OCI-M1 (cell line): ENCODE data around the gene ABCA10.
"Not testable (repeated sequence)": the region's sequence is repeated elsewhere in the genome, so short reads cannot be mapped to it uniquely, and the experiment has no call there.

Experiments used
- DNase-seq: peaks from one replicate; lab custom pipeline; 2025; lab: John Stamatoyannopoulos, UW

Gene ABCA10, protein sequence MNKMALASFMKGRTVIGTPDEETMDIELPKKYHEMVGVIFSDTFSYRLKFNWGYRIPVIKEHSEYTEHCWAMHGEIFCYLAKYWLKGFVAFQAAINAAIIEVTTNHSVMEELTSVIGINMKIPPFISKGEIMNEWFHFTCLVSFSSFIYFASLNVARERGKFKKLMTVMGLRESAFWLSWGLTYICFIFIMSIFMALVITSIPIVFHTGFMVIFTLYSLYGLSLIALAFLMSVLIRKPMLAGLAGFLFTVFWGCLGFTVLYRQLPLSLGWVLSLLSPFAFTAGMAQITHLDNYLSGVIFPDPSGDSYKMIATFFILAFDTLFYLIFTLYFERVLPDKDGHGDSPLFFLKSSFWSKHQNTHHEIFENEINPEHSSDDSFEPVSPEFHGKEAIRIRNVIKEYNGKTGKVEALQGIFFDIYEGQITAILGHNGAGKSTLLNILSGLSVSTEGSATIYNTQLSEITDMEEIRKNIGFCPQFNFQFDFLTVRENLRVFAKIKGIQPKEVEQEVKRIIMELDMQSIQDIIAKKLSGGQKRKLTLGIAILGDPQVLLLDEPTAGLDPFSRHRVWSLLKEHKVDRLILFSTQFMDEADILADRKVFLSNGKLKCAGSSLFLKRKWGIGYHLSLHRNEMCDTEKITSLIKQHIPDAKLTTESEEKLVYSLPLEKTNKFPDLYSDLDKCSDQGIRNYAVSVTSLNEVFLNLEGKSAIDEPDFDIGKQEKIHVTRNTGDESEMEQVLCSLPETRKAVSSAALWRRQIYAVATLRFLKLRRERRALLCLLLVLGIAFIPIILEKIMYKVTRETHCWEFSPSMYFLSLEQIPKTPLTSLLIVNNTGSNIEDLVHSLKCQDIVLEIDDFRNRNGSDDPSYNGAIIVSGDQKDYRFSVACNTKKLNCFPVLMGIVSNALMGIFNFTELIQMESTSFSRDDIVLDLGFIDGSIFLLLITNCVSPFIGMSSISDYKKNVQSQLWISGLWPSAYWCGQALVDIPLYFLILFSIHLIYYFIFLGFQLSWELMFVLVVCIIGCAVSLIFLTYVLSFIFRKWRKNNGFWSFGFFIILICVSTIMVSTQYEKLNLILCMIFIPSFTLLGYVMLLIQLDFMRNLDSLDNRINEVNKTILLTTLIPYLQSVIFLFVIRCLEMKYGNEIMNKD (N-terminal part only)

DNA sequence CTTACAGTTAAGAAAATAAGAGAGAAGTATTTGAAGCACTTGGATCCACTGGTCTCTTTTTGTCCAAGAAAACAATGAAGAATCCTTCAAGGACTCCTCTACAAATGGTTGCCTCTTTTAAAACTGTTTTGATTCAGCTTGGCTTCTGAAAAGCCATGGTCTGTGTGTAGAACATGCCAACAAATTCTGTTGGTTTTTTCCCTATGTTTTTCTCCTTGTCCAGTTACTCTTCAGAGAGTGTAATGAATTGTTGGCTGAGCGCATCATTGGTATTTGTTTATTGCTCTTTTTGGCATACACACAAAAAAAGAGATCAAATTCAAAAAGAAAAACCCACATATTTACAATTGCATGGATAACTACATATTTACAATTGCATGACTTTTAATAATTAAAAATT is at the start of gene ABCA10:
TSS of gene ABCA10 (minus strand) at position 249 of the 400 bp plus-strand sequence. CDS start 3,466 bp downstream, outside the sequence.
- DNase-seq: no peak

DNA sequence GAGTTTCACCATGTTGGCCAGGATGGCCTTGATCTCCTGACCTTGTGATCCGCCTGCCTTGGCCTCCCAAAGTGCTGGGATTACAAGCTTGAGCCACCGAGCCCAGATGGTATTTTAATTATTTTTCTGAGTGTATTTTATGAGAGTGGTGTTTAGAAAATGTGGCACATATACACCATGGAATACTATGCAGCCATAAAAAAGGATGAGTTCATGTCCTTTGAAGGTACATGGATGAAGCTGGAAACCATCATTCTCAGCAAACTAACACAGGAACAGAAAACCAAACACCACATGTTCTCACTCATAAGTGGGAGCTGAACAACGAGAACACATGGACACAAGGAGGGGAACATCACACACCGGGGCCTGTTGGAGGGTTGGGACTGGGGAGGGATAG is 47.7 kb upstream of the ABCA10 start:
- not testable (repeated sequence) for DNase-seq

DNA sequence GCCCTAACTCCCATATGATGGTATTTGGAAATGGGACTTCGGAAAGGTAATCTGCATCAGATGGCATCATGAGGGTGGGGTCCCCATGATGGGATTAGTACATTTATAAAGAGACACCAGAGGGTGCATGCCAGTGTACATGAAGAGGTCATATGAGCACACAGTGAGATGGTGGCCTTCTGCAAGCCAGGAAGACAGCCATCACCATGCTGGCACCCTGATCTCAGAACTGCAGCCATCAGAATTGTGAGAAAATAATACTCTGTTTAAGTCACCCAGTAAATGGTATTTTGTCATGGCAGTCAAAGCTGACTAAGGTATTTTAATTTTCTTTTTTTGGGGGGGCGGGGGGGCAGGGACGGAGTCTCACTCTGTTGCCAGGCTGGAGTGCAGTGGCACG is 47.1 kb upstream of the ABCA10 start:
- DNase-seq: no peak

DNA sequence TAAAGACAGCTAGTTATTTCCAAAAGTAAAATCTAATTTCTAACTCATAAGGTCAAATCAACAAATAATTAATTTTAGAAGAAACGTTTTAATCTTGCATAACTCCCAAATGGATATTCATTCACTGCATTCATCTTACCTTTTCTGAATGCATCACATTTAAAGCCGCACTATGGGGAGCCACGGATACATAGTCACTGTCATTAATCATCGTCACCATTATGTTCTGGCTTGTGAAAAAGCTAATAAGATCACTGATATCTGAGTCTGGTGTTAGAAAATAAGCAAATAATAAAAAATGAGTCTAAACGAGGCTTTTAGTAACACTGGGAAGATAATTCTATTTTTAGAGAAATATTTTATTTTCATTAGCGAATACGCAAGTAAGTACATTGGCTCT is 42.4 kb upstream of the ABCA10 start:
- DNase-seq: no peak

DNA sequence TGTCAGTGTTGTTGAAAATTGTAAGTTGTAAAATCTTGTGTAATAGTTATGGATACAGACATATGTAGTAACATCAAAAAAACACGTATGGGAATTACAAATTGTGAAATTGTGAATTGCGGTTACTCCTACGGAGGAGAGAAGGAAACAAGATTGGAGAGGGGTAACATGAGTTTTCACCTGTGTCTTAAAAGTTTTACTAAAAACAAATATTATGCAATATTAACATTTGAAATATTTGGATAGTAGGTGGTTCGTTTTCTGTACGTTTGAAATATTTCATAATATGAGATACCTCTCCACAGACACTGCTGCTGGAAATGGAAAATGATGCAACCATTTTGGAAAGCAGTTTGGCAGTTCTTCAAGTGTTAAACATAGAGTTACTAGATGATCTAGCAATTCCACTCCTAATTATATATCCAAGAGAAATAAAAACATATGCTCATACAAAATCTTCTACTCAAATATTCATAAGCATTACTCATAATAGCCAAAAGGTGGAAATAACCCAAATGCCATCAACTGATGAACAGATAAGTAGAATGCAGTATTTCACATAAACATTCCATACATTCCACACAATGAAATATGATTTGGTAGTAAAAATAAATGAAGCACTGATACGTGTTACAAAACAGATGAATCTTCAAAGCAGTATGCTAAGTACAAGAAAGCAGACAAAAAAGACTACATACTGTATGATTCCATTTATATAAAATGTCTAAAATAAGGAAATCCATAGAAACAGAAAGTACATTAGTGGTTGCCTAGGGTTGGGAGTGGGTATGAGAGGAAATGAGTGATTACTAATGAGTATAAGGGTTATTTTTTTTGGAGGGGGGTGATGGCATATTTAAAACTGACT is 40.7 kb upstream of the ABCA10 start:
- peak; percentile 35 for DNase-seq

DNA sequence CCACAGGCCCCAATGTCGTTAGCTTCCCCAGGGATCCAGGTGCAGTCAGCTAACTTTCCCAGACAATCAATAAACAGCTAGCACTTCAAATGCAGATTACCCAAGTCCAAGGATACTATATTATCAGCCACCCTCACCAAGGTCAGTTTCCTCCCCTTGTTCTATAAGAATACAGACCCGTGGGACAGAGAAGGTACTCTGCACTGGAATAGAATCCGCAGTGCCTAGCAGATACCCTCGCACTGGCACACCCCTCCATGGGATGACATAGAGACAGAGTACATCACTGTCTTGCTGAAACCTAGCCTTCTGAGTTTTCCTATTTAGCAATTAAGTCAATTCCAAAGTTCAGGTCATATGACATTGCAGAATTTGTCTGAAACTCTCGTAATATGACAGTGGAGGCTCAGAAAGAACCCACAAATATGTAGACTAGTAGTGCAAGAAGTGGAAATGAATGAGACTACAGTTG is 40.0 kb upstream of the ABCA10 start:
- no peak for DNase-seq

DNA sequence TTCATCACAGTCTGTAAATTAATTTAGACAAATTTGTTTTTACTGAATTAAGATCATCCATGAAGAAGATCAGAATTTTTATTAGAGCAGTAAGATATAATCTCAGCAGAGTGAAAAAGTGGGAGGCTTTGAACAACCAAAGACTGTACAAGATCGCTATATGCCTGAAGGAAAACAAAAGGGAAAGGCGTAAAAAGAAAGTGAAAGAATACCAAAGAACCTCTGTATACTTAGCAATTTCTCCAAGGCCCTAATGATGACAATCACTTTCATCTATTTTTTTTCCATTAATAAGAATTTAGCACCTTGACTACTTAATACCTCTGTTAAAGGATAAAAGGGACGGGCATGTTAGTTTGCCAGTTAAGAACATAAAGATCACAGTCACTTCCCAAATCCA is 38.6 kb upstream of the ABCA10 start:
- DNase-seq: peak; percentile 34

DNA sequence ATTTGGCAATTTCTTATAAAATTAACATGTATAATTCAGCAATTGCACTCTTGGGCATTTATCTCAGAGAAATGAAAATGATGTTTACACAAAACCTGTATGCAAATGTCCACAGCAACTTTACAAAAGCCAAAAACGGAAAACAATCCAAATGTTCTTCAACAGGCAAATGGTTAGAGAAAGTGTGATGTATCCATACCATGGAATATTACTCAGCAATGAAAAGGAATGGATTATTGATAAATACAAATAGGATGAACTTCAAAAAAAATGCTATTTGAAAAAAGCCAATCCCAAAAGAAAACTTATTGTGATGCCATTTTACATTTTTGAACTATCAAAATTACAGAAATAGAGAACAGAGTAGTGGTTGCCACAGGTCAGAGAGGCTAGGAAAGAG is 37.2 kb upstream of the ABCA10 start:
- no peak for DNase-seq

DNA sequence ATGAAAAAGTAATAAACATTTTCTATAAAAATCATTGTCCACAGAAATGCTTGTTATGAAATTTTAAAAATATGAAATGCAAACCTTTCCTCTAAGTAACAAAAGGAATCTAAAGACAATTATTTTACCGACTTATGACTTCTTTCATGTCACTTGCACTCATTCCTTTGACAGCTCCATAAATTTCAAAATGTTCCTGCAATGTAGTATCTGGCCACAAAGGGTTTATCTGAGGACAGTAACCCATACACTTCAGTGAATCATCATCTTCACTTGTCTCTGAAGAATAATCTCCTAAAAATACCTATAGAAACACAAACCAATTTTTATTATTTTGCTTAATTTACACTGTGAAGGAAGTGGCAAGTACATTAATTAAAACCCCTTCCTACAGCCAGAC is 25.6 kb upstream of the ABCA10 start:
- DNase-seq: peak; percentile 54

DNA sequence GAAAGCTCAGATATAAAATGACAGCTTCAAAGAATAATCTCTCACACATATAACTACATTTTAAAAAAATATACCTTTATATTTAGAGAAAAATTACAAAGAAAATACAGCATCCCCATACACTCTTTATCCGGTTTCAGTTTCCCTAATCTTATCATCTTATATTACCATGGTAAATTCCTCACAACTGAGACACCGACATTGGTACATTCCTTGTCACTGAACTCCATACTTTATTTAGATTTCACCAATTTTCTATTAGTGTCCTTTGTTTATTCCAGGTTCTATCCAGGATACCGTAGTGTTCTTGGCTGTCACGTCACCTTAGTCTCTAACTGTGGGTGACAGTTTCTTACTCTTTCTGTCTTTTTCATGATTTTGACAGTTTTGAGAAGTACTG is 22.0 kb upstream of the ABCA10 start:
- no peak for DNase-seq

DNA sequence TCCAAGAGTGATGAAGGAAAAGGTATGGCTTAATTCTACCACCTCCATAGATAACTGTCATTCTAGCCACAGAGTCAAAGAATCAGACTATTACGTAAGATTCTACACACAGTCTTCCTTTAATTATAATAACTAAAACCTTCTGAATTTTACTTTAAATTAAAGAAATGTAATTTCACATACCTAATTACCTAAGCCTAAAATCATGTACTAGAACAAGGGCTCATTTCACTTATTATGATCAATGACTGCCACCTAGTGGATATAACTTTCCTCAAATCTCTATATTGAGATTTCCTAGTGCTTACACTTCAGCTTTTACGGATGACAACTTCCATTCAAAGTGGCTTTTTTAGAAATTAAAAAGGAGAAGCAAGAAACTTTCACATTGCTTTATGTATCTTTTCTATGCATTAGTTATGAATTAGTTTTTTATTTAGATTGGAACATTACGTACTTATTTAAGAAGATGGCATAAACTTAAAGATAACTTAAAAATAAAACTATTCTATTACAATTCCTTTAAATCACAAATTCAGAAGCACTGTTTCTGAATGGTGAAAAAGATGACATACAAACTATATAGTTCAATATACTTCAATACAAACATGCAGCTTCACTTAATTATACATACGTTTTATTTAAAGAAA is 18.2 kb upstream of the ABCA10 start:
- DNase-seq: peak; percentile 79

DNA sequence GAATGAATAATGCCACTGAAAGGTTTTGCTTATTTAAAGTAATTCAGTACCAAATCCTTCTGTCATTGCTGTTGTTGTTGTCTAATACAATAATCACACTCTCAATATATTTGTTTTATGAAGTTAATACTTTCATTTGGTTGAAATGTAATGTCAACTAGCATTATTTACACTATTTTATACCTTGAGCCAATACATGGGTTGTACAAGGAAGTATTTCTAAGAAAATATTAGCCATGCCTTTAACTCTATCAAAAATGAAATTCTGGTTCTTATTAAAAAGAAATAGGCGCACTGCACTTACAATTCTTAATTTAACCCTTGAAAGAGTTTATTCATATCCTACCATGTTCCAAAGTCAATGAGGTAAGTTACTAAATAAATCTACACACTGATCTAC is 17.6 kb upstream of the ABCA10 start:
- no peak for DNase-seq

DNA sequence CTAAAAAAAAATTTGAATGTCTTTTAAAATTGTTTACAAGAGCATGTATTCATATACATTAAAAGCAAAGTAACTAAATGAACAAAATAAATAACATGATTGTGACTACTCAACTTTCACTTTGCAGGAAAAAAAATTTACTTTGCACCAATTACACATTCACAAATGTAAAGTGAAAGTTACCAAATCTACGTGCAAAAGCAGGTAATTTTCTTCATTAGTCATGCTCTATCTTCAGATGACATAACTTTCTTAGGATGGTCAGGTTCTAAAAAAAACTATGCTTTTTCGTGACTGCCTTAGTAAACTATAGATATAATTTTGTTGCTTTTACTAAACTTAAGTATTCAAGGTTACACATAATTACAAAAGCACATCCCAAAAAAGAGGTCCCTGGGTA is 17.0 kb upstream of the ABCA10 start:
- peak; percentile 47 for DNase-seq

DNA sequence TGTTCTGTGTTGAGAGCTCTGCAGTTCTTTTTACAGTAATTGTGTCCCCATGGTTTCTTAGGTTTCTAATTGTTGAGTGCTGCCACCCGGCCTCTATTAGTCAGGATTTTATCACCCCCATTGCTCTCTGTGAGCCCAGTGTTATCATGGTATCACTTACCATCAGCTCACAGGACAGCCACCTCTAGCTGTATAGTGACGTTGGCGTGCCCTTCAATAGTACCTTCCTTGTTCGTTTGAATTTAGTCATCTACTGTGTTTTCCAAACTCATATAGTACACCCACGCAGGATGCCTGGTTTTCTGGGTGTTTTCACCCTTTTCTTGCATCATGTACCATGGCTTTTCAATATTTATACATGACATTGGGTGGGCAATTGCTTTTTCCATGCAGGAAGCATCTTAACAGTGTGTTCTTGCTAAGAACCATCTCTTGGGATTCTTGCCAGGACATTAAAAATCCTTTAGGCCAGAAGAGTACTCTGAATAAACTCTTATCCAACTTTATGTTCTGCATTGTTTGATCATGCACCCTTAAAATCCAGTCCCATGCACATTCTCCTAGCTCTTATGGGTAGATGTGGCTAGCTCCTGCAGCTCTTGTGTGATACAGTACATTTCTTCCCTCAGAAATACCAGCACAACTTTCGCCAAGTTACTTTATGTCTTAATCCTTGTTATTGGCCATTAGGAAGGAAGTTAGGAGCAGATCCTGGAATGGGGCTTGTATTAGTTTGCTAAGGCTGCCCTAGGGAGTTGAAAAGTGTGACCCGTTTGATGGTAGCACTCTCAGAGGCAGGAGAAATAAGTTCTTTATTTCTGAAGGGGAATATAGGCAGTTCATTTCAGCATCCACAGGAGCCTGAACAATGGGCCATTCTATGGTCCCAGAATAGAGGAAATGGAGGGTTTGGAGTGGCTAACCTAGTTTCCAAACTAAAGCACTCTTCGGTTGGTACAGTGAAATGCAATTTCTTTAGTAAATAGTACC is 11.3 kb upstream of the ABCA10 start:
- DNase-seq: no peak

DNA sequence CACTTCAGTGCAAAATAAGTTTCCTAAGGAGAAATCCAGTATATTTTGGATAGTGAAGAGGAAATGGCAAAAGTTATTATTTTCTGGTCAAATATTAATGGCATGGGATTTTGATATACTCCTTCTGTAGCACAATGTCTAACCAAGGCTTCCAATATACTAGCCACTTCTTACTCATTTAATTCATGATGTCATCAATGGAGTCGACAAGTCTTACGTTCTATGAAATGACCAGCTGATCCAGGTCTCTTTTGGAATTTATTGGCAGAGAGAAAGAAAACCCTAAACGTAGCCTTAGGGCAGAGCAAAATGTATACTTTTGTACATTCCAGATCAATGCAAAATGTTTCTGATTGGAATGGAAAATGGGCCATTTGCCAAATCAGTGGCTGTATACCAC is 8.3 kb upstream of the ABCA10 start:
- no peak for DNase-seq

DNA sequence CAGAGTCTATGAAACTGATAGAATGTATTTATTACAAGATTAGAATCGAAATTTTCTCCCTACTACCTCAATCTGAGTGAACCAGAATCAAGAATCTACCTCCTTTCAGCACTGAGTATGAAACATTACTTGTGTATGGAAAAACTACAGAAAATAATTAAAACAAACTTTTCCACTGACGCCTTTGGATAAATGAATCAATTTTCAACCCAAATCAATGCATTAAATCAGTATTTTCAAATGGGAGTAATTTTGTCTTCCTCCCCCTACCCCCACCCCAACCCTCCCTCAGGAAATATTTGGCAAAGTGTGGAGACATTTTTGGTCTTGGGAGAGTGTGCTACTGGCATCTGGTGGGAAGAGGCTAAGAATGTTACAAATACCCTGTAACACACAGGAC is 7.8 kb upstream of the ABCA10 start:
- DNase-seq: no peak

DNA sequence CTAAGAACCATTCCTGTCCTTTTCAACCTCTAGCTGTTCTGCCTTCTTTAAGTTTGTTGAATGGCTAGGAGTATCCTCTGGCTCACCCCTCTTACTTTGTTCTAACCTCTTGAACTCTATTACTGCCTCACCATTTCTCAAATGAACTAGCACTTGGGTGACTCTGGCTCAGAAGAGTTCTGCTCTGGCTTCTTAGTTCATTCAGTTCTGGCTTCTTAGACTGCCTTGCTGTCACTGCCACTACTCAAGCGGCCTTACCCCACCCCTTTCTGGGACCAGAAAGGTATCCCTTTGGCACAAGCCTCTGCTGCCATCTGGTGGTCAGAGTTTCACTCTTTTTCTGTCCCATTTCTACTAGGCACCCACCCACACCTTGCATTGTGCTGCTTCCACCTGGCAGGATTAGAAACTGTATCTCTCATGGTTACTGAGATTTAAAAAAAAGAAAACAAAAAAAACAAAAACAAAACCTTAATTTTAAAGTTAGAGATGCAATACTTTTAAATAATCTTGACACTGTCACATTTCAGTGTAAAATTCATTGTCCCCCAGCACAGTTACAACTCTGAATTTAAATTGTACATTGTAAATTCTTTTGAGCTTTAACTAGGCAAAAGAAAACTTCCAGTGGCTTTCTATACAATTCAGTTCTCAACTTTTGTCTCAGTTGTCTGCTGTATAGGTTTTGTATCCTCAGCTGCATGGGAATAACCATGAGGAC is 6.9 kb upstream of the ABCA10 start:
- DNase-seq: peak; percentile 93

DNA sequence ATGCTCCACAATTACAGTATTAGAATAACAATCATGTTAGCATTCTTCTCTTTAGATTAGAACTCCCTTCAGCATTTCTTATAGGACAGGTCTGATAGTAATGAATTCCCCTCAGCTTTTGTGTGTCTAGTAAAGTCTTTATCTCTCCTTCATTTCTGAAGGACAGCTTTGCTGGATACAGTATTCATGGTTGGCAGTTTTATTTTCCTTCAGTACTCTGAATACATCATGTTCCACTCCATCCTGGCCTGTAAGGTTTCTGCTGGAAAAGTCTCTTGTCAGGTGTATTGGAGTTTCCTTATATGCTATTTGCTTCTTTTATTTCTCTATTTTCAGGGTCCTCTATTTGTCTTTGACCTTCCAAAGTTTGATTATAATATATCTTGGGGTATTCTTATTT is 4.0 kb upstream of the ABCA10 start:
- peak; percentile 33 for DNase-seq

DNA sequence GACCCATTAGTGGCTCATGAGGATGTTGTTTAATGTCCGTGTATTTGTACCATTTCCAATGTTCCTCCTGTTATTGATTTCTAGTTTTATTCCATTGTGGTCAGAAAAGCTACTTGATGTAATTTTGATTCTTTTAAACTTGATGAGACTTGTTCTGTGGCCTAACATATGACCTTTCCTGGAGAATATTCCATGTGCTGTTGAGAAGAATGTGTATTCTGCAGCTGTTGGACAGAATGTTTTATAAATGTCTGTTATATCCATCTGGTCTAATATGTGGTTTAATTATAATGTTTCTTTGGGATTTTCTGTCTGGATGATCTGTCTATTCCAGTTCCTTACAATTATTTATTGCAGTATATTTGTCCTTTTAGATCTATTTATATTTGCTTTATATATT is 2.9 kb upstream of the ABCA10 start:
- no peak for DNase-seq
